CD4-positive, alpha-beta T cell treated with Interleukin-4 for 1 hour (primary cell): ENCODE data around the gene C12orf75.
A peak's percentile ranks its signal among the peaks of the same experiment; 100 is the strongest.
"Not testable (repeated sequence)": the region's sequence is repeated elsewhere in the genome, so short reads cannot be mapped to it uniquely, and the experiment has no call there.

Experiments
- DNase-seq, 2 donors: peaks; one replicate each; pipeline ENCODE4 v3.0.0-alpha.2; 2020 to 2022

The C12orf75 gene

DNA sequence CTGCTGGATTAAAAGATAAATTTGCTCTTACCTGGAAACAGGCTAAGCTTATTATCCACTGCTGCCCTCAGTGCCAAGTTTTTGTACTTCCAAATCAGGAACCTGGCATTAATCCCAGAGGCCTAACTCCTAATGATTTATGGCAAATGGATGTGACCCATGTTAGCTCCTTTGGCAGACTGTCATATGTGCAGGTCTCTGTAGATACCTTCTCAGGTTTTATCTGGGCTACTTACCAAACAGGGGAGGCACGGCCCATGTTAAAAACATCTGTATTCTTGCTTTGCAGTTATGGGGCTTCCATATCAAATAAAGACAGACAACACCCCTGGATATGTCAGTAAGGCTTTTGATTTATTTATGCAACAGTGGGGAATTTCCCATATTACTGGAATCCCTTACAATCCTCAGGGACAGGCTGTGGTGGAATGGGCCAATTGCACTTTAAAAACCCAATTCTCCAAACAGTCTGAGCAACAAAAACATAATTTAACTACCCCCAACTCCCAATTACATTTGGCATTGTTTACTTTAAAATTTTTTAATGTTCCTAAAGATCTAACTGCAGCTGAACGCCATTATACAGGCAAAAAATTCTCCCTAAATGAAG is 19.9 kb upstream of the C12orf75 start:
- DNase-seq = not testable (repeated sequence)

DNA sequence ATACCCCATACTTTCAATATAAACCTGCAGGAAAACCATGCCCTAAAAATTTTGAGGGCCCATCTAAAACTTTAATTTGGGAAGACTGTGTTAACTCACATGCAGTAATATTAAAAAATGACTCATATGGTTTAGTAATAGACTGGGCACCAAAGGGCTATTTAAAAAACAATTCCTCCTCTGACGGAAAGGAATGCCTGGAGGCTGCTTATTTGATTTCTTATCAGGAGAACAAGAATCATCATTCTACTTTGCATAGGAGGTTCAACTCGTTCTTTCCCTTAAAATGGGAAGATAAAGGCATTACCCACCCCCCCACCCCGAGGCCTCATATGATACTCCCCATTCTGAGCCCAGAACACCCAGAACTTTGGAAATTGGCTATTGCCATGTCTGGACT is 18.6 kb upstream of the C12orf75 start:
- not testable (repeated sequence) for DNase-seq

DNA sequence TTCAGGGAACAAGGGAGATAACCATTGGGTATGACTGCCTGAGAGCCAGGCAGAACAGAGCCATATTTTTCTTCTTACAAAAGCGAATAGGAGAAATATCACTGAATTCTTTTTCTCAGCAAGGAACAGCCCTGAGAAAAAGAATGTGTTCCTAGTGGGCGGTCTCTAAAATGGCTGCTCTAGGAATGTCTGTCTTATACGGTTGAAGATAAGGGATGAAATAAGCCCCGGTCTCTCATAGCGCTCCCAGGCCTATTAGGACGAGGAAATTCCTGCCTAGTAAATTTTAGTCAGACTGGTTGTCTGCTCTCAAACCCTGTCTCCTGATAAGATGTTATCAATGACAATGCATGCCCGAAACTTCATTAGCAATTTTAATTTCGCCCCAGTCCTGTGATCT is 16.7 kb upstream of the C12orf75 start:
- not testable (repeated sequence) for DNase-seq

DNA sequence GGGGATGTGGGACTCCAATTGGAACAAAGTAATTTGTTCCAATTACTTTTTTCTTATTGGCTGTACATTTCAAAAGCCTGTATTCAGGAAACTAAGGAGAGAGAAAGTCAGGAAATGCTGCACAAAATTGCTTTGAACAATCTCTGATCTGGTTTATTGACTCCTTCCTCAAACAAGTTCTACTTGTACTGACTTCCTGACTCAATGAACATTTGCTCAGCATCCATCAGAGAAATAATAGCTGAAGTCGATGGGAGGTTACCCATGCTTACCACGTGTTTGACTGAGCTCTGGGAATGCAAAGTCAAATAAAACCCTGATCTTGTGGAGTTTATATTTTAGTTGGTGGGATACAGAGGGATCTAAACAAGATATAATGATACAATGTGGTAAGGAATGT is 15.4 kb upstream of the C12orf75 start:
- DNase-seq = no peak

DNA sequence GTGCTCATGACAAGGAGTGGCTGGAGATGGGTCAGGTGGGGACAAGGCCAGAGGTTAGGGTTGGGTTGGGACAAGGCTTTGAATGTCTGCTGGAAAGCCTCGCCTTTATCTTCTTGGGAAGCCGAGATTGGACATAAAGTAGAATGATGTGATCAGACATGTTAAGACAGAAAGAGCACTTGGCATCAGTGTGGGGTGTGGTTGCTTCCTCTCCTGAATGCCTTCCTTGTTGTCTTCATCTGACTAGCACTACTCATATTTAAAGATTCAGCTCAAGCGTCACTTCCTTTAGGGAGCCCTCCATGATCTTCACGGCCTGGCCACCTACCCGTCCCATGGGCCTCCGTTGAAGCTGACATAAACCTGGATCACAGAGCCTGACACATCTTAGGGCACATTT is 14.8 kb upstream of the C12orf75 start:
- DNase-seq = no peak

DNA sequence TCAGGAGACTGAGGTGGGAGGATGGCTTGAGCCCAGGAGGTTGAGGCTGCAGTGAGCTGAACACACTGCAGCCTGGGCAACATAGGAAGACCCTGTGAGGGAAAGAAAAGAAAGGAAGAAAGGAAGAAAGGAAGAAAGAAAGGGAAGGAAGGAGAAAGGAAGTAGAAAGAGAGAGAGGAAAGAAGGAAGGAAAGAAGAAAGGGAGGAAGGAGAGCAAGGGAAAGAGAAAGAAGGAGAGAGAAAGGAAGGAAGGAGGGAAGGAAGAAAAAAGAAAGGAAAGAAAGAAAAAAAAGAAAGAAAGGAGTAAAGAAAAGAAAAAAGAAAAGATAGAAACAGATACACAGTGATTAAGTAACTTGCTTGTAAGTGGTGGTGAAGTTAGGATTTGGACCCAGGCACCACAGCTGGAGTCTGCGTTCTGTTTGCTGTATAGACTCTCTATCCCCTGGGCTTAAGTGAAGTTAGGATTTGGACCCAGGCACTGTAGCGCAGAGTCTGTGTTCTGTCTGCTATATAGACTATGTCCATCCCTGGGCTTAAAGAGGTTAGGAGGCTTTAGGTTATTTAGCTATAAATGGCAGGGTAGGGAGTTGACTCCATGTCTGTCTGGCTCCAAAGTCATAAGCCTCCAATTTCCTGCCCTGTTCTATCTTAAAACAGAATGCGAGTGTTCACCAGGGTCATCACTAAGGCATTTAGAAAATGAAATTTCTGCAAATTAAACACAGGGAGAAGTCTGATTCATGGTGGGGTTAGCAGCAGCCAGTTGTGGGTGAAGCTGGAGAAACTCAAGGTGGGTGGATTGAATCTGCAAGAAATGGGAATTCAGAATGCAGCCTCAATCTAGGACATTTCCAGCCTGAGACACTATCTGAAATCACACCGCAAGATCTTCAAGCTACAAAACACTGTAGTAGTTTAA is 13.3 kb upstream of the C12orf75 start:
- DNase-seq = no peak

DNA sequence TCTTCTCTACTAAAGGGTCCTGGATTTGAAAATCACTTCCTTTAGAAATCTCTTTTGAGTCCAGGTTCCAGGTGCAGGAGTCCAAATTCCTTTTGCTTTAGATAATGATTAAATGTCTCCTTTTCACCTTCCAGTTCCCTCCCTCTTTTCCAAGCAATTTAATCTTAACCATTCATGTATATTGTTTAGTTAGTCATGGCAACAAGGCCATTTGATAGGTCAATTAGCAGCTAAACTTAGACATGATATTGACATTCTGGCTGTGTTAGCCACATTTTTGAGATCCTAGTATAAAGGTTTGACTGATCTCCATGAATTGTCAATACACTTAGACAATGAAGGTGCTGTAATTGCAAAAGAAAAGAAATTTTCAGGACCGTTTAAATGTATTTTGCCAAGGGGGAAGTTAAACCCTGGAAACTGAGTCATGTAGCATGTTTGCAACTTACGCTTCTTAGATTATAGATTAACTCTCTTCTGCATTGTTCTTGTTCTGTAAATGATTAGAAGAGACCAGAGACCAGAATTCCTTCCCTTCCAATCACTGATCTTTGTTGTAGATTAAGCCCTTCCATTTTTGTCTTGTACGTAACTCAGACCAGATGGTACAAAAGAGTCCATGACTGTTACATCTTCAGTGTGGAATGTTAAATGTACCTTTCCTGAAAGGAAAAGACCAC is 12.4 kb upstream of the C12orf75 start:
- no peak for DNase-seq

DNA sequence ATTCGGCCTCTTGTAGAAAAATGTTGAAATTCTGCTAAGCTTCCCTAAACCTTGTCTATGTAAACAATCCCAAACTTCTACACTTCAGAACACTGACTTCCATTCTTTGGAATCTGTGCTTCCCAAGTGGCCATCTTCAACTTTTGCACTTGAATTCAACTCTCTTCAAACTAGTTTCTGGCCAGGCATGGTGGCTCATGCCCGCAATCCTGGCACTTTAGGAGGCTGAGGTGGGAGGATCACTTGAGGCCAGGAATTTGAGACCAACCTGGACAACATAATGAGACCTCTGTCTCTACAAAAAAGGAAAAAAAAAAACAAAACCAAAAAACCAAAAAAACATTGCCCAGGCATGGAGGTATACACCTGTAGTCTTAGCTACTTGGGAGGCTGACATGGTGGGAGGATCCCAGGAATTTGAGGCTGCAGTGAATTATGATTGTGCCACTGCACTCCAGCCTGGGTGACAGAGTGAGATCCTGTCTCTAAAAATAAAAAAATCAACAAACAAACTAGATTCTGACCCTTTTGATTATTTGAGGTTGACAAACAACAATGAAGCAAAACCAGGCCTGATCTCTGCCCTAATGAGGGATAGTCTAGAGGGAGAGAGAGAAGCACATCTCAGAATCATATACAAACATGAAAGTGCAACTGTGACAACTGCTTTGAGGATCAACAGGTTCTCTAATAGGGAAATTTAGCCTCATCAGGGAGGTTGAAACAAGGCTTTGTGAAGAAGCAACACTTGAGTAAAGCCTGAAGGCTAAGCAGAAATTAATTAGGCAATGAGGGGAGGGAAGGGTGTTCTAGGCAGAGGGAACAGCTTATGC is 11.6 kb upstream of the C12orf75 start:
- DNase-seq = no peak

DNA sequence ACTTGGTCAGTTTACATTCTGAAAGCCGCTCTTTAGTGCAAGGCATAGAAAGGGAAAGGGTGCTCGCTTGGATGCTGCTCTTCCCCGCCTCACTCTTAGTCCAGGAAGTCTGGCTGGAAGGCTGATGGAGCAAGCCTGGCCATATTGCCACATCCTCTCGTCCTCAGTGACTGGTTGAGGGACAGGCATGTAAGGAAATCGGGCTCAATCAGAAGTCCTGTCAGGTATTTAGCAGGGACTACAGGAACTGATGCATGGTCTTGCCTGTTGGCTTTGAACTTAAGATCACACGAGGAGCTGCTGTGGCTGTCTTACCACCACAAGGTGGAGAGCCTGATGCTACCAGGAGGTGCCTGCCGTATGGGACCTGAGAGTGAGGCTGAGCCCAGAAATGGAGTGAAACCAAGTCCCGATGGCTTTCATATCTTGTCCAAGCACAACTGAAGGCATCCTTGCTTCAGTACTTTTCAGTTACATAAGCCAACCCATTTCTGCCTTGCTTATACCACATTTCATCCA is 10.7 kb upstream of the C12orf75 start:
- peak; percentile 12 to 22 for DNase-seq

DNA sequence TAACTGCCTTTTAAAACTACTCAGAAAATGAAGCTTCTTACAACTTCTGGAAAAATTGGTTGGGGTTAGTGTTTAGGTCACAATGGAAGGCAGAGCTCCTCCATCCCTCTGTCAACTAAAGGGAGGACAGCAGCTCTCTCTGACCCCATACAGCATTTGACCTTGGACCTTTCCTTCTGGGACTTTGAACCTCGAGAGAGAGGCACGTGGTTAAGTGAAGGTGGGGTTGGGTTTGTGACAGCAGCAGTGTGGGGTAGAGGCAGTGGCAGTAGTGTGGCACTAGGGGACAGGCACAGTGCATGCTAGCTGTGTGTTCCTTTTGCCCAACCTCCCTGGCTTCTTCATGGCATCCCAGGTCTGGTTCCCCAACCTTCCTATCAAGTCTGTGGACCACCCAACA is 9.4 kb upstream of the C12orf75 start:
- peak in 1 of 2 donors; percentile 19 for DNase-seq

DNA sequence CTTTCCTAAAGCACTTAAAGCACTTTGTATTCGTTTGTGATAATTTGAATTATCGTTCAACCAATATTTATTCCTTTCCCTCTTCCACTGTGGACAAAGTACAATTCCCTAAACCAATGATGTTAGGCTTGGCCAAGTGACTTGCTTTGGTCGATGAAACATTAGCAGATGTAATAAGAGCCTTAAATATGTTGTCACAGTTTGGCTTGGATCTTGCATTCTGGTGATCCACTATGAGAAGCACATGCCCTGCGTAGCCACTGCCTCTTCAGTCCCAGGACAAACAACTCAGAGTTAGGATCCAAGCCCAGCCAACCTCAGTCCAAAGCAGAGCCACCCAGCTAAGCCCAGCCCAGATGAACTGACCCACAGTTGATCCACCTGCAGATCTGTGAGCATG is 8.4 kb upstream of the C12orf75 start:
- DNase-seq = no peak

DNA sequence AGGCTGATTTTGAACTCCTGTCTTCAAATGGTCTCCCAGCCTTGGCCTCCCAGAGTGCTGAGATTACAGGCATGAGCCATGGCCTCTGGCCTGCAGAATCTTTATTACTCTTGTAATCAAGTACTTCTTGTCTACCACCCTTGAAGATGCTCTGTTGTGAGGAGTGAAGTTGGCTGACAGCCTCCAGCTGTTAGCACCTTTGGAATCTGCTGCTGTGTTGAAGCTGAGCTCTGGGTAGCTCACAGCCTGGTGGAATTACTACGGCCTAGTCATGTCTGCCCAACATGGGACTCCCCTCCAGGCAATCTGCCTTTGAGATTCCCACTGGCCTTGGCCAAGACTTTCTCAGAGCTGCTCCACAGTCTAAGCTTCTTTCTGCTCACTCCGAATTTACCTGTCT is 5.8 kb upstream of the C12orf75 start:
- no peak for DNase-seq

DNA sequence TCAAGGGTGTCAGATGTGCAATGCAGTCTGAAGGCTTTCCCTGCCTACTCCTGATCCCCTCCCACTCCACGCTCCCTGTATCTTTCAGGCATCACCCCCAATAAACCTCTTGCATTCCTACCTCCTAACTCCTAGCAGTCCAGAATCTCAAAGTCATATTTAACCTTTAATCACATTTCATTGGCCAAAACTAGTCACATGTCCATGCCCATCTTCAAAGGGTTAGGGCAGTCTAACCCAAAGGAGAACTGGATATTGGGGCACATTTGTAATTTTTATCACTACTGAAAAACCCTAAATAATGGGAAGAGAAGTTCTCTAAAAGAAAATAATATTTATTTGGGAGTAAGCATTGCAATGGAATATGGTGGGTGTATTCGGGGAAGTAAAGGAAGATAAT is 5.4 kb upstream of the C12orf75 start:
- no peak for DNase-seq

DNA sequence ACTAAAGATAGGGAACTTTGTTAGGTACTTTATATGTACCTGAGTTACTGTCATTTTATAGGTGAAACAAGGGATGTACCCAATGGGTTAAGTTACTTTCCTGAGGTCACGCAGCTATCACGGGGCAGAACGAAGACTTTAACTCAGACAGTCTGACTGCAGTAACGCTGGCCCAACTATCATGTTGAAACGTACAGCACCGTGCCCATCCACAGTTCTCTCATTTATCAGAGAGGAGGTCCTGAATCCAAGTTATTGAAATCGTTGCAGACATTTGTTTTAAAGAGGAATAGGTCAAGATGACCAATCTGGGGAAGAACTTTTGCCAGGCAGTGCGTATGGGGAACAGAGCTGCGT is 587 bp upstream of the C12orf75 start:
- no peak for DNase-seq

DNA sequence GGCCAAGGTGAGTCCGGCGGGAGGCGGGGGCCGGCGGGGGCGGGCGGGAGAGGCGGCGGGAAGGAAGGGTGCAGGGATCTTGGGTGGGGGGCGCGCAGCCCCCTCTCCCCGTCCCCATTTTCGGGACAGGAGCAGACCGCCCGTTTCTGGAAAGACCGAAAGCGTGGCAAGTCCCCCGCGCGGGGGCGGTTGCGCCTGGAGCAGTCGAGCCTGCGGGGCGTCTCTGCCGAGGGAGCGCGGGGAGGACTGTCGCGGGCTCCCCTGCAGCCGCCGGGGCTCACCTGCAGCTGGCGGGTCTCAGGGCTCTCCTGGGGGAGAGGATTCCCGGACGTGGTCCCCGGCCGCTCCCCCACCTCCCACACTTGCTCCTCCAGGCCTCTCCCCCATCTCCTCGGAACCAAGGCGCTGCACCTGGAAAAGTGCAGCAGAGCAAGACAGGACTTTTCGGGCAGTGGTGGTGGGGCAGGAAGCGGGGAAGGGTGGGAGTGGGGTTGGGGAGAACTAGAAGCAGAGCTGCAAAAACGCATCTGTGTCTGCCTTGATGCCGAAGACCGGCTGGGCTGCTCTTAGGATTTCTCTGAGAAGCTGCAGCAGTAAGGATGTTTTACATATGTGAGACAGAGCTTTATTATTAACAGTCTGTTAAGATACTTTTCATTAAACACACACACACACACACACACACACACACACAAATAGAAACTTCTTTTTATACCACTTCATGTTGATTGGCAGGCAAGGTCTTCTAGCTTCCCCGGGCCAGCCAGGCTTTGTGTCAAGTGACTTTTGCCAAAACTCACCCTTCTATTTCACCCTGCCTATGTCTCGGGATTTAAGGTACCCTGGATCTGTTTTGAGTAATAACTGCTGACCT is 677 bp downstream of the C12orf75 start:
- DNase-seq = peak in 1 of 2 donors; percentile 14

DNA sequence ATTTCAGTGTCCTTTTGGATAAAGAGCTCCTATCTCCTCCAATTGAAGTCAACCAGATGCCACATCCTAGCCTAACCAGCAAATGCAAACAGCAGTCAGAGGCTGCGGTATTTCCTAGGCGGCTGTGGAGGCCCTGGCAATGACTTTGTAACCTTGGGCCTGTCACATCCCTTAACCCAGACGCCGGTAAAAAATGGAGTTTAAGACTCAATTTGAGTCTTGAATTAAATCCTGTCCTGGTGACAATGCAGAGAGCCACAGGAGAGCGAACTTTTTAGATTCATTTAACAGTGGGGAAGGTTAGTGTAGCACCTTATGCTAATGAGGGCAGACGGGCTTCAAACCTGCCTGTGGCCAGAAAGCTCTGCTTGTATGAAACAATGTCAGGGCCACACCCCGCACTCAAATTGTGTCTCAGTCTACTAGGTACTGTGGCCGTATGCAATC is 1.3 kb downstream of the C12orf75 start:
- DNase-seq = peak in 1 of 2 donors; percentile 35

DNA sequence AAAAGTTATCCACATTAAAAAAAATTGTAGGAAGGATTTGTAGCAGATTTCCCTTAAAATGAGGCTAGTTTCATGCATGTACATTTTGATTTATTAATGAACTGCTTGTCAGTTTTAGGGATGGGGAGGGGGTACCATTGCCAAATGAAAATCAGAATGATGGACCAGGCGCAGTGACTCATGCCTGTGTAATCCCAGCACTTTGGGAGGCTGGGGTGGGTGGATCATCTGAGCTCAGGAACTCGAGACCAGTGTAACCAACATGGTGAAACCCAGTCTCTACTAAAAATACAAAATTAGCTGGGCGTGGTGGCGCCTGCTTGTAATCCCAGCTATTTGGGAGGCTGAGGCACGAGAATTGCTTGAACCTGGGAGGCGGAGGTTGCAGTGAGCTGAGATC is 1.8 kb downstream of the C12orf75 start:
- DNase-seq = not testable (repeated sequence)

DNA sequence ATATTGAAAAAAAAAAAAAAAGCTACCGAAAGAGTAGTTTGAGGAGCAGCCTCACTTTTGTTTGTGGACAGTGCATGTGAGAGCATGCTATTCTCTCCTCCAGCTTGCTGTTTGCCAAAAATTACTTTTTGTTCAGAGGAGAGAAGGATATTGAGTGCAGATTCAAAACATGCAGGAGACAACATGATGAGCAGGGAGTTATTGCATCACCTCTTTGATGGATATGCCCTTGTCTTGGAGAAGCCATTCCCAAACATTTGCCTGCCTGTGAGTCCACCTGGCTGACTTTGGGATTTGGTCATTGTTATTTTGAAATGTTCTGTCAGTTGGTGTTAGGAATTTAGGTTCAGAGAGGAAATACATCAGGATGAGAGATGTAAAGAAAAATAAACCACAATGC is 2.4 kb downstream of the C12orf75 start:
- DNase-seq = no peak

DNA sequence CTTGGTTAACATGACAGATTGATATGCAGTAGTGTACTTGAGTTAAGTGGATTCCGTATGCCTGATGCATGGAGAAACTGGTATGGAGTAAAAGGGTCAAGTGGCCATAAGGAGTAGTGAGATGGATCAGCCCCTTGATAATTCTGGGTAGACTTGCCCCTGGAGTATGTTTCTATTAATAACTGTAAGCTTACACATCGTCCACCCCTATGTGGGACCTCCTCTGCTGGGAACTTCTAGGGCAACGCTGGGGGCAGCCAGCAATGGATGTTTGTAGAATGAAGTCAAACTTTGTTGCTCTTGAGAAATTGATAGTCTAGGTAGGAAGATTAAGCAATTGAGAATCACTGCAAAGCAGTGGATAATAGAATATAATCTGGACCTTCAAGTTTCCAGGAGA is 3.5 kb downstream of the C12orf75 start:
- no peak for DNase-seq

DNA sequence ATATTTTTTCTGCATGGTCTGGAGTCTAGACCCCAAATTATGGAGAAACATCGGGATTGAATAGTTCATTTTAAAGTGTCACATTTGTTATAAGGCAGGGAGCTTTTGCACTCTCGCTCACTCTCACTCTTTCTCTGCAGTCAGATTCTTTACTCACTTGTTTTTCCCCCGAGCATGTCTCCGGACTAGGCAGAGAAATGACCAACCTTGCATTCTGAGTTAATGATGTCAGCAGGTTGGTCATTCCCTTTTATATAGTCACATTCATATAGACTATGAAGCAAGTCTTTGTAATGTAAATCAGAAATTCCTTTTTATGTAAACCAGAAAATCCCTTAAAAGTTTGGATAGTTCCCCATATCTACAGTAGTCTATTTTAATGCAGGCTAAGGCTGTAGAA is 4.1 kb downstream of the C12orf75 start:
- DNase-seq = no peak

DNA sequence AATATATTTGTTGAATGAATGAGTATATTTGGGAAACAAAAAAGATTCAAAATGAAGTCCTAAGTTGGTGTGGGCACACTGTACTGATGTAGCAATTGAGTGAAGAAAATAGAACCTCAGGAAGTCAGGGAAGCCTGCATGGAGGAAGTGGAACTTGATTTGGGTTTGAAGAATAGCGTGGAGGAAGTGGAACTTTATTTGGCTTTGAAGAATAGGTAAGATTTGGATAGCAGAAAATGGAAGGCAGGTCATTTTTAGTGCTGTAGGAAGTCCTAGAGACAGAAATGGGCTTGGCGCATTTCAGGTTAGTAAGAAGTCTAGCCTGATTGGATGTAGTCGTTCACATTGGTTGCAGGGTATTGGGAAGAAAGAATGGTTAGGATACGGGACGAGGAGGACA is 5.4 kb downstream of the C12orf75 start:
- DNase-seq = no peak

DNA sequence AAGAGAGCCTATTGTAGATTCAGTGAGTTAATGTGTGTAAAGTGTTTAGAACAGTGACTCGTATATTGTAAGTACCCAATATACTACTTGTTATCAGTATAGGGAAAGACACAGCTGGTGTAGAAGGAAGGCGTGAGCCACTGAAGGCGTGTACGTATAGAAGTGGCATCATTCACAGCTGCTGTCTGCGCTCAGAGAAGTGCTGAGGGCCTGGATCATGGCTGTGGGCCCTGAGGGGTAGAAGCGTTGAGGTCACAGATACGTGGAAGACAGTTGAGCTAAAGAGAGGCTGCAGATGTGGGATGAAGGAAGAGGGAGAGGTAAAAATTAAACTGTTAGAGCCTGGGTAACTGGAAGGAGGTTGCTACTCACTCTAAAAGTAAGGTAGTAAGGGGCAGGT is 5.9 kb downstream of the C12orf75 start:
- DNase-seq = no peak
